ENCODE measurements around the gene BOC.

BOC gene

DNA sequence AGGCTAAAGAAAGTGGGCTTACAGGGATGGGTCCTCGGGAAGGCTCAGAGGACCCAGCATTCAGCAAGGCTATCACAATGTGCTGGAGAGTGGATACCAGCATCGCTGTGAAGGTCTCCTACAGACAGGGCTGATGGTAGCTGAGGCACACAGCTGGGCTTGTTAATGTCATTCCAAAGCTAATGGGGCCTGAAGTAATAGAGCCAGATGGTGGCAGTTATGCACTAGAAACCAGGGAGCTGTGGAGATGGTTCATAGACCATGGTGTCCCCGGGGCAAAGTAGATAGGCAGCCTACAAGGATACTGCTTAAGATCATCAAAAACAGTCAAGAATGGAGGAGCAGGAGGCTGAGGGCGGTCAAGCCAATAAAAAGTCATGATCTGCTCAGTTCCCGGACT lies 24.8 kb upstream of the BOC start:
- DNase-seq: no peak

DNA sequence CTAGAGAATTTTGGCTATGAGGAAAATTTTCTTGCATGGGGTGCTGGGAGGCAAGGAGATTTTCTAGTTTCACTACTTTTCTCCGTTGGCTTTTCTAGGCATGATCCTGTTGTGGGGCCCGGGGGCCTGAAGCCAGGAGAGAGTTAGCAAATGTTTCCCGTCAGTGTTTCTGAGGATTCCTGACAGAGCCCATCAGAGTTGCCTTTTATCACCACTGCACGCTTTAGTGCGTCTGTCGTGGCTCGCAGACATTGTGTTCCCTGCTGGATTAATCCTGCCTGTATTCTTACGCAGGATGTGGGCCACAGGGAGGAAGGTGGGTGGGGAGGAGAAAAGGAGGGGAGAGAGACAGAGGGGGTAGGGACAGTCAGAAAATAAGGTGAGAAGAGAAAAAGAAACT lies 18.1 kb upstream of the BOC start:
- no peak for DNase-seq

DNA sequence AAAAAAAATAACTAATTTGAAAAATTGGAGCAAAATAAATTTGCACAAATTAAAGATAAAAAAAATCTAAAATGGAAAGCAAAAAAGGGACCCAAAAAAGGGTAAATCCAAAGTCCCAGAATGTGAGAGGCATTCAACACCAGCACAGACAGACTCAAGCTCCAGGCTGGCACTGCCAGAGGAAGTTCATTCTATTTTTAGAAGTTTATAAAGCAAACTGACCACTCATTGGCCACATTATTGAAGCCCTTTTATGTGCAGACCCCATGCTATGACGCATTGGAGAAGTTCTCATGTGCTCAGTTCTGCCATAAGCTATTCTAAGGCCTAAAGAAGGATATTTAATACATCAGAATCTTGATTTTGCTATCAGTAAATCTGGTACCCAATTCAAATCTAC lies 17.6 kb upstream of the BOC start:
- DNase-seq: no peak

DNA sequence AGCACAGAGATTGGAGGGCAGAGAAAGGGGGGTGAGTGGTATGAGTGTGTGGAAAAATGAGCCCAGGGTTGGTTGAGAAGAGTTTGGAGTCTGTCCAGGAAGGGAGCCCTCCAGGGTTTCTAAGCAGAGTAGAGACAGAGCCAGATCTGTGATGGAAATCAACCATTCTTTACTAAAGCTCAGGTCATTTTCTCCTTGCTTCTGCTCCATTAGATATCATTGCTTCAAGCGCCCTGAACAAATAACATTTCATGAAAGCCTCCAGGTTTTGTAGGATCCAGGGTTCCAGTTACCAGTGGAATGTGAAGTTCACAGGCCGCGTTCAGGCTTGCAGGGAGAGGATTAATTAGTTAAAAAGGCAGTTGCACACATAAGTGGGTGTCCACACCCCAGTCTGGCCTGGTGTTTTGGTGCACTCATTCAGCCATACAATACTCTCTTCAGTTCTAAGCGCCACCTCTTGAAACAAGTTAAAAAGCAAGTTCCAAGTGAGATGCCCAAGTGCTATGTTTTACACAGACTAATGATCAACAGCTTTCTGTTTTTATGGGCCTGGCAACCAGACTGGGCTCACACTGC lies 16.4 kb upstream of the BOC start:
- DNase-seq: no peak

DNA sequence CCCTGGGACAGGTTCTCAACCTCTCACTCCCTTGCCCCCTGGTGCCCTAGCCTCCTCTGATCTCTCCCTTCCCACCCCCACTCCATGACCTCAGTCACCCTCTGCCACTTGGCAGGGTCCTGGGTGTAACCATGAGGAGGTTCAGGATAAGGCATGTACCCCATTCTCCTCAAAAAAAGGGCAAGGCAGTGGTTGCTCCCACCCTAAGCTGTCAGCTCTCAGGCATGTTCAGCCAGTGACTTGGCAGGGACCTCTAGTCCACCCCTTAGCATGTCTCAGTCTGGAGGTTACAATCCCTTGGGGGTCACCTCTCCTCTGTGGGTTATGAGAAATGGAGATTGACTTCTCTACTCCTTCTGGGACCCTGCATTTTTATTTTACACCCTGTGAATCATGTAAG lies 11.0 kb upstream of the BOC start:
- DNase-seq: no peak

DNA sequence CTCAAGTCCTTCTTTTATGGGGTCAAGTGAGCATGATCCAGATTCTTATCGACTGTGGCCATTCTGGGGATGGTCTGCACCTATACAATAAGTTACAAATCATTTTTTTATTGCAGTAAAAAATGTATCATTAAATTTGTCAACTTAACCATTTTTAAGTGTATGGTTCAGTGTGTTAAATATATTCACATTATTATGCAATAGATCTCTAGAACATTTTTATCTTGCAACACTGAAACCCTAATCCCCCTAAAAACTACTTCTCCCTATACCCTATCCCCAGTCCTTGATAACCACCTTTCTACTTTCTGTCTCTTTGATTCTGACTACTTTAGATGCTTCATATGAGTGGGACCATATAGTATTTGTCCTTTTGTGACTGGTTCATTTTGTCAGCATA lies 10.4 kb upstream of the BOC start:
- no peak for DNase-seq

DNA sequence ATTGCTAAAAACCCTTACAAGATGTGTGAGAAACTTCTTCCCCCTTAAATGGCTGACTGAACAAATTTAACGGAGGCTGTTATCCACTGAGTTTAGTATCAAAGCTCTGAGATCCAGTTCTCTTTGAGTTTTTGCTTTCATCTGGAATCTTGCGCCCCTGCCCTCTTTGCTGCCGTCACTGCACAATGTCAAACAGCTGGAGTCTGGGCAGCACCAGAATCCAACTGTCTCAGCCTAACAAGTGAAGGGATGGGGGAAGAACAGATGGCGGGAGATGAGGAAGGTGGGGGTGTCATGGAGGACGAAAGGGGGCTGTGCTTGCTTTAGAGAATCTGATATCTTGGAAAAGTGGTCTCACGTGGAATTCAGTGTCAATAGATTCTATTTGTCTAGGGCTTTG lies 7.0 kb upstream of the BOC start:
- DNase-seq: no peak

DNA sequence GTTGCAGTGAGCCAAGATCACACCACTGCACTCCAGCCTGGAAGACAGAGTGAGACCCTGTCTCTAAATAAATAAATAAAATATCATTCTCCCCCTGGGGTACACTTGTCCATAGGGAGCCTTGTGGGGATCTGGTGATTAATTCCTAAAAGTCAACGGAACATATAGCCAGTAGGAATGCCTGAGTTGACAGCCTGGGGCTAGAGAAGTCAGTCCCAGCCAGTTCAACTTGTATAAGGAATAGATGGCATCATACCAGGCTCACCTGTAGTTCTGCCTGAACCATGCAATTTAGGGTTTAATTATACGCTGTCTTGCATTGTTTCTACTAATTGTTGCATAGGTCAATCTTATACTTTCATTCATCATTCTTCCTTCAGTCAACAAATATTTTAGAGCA lies 5.9 kb upstream of the BOC start:
- no peak for DNase-seq

DNA sequence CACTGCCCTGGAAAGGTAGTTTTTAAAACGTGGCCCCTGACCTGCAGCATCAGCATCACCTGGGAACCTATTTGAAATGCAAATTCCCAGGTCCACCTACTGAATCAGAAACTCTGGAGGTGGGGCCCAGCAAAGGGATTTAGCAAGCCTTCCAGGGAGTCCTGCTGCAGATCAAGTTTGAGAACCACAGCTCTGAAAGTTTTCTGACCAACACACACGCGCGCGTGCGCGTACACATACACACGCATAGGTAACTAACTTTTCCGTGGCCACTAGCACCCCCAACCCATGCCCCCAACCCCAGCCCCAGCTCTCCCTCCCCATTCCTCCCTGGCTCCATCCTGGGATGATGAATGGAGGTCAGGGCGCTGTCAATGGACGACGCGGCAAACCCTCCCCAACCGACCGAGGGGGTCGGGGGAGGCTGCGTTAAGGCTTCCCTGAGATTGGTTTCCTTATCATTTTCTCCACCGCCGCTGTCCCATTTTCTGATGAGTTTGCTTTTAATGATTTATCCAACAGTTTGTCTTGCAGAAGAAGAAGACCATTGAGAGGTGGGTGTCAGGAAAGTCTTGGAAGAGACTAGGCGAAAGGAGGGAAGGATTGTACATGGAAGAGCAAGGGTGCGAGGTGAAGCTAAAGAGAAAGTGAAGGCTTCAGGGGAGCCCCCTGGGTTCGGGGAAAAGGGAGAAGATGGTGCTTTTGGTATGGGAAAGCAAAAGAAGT lies 590 bp upstream of the BOC start:
- DNase-seq: no peak

DNA sequence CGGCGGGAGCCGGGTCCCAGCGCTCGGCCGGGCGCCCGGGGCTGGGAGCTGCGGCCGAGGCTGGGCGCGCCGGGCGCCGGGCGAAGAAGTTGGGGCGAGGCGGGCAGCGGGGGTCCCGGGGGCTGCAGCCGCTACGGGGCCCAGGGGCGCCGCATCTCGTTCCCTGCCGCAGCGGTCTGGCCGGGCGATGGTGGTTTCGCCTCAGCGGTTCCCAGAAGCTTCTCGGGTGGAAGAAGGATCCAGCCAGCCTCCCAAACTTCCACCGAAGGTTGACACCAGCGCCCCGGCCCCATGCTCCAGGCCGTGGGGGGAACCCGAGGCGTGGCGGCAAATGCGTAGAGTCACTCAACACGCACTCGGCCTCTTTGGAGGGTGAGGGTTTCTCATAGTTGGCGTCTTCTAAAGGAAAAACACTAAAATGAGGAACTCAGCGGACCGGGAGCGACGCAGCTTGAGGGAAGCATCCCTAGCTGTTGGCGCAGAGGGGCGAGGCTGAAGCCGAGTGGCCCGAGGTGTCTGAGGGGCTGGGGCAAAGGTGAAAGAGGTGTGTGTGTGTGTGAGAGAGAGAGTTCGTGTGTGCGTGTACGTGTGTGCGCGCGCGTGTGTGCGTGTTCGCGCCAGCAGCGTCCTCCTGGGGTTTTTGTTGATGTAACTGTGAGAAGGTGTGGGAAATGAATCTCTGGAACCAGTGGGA lies 940 bp downstream of the BOC start:
- no peak for DNase-seq

DNA sequence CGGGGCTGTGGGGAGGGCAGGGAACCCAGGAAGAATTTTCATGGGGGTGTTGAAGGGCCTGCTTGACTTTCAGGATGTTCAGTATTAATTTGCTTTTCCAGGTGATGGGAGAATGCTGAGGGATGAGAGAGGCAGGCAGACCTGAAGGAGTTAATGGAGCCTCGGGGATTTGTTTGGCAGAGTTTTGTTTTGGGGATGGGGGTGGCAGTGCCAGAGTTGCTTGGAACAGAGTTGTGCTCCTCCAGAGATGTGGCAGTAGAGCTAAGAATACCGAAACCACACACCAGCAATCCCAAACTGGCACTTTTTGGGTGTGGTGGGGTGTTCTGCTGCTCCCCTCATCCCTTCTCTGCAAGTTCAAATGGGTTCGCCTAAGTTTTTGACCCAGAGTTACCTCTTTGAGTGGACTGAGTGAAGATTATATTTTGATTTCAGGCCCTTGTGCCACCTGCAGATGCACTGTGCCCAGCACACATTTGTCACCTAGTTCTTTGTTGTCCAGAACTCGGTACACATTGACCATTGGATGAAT lies 1.6 kb downstream of the BOC start:
- no peak for DNase-seq

DNA sequence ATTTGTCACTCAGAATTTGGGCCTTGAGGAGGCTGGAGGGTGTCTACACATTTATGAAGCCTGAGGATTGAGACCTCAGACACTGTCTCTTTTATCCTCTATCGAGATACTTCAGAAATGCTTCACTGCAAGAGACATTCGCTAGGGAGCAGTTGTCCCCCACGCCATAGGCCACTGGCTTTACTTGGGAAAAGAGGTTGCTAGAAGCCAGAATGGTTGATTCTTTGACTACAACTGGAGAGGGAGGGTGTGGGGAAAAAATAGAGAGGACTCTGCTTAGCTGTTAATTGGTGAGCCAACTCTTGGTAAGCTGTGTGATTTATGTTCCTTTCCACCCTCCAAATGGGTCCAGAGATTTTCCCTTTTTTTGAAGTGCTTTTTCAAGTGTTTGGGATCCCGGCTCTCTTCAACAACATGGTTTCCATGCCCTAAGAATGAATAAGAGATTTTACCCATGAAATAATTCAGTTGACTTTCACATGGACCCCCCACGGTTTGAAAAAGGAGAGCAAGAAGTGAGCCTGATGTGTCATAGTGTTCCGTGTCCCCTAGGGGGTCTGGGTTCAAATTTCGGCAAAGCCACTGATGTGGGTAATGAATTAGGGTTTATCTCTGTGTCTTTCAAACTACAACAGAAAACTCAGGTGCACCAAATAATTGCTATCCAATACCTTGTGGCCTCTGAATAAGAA lies 2.7 kb downstream of the BOC start:
- DNase-seq: no peak

DNA sequence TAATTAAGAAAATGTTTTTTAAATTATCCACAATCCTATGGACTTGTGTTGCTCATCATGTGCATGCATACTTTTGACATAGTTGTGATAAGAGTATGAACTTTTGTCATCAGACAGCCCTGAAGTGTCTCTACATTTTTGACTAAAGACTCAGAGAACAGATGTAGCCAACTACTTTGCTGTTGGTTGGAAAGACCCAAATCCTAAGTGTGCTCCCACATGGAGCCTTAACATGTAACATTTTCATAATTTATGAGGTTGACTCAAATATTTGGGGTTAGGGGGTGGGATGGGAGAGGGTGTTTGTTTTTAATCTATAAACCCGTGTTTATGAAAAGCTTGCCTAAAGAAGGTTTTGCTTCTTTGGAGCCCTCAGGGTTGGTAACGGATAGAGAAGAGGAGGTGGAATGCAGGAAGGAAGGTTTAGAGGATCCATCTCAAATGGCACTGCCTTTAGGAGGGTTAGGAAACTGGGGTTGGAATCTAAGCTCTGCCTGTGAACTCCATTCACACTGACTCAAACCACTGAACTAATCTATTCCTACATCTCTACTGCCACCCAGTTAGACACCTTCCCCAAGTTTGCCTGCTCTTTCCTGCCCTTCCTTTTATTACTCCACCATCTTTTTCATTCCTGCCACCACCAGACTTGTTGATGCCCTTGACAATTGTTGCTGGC lies 3.7 kb downstream of the BOC start:
- DNase-seq: no peak

DNA sequence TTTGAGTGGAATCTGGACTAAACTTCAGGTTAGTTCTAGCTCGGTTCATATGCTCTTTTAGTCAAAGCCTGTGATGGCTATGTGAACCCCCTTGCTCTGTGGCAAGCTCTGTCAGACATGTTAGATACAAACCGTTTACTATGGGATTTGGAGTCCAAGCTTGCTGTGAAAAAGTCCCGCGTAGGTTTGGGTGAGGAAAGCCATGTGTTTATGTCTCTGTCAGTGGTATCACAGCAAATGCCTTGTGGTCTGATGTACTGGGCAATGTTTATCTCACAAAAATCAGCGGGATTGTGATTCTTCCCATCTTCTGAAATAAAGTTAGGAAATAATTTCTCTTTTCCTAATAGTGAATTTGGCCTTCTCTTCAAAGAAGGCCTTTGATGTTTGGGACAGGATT lies 5.0 kb downstream of the BOC start:
- no peak for DNase-seq

DNA sequence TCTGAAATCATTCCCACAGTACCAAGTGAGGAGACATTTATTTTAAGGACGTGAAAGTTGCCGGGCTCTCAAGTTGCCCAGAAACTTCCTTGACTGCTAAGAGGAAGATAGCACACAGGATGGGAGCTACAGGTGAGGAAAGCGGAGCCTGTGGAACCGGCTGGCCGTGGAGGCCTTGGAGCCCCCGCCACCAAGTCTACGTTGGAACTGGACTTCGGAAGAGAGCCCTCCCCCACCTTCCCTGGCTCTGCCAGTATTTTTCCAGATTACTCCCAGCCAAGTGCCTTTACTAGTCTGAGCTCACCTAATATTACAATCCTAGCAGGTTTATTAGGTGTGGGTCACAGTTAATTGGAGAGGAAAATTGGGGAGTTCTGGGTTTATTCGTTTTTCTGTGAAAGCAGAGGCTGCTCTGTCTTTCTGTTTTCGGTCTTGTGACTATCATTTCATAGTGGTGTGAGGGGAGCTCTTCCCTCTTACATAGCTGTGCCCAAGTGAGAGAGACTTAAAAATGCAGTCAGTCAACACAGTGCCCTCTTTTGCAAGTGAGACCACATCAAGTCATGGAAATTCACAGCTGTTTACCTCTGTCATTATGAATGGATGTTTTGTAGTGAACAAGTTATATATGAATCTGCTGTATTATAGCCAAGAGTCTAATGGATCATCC lies 6.8 kb downstream of the BOC start:
- no peak for DNase-seq

DNA sequence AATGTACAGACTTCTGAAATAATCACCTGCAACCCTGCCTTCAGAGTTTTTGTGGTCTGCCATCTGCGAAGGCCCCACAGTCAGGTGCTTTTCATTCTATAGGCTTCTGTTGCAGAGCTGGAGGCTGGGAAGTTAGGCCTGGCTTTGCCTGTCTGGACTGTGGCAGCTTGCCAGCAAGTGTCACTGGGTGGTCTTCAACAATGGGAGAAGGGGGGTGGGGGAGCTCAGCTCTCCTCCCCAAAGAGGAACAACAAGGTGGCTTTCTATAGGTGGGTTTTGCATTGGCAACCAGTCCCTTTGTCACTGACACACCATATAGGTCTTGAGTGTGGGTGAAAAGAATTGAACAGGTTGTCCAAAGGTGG lies 7.3 kb downstream of the BOC start:
- DNase-seq: no peak

DNA sequence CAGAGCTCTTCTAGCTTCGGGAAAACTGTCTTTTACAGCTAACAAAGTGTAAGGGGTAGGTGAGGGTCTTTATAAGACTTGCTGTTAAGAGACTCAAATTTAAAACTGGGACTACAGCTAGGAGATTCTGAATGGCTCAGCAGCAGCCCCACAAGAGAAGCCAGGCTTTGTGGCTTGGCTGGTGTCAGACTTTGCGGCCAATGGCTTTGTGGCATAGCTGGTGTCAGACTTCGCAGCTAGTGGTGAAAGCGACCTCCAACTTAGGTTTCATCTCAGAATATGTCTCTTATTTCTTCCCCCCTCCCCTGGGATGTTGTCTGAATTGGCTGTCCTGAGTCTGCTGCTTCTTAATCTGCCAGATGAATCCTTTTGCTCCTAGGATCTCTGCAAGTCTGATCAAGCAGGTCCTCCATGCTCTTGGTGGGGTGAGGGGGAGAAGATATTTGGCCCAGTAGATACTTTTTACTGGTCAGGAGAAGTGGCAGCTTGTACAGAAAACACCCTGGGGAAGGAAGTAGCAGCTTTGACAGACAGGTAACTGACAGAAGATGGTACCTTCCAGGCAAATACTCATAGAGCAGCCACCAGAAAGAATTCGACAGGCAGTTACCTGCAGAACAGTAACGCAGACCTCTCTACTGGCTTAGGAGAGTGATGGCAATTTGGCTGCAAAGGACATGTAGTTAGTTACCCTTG lies 8.4 kb downstream of the BOC start:
- no peak for DNase-seq

DNA sequence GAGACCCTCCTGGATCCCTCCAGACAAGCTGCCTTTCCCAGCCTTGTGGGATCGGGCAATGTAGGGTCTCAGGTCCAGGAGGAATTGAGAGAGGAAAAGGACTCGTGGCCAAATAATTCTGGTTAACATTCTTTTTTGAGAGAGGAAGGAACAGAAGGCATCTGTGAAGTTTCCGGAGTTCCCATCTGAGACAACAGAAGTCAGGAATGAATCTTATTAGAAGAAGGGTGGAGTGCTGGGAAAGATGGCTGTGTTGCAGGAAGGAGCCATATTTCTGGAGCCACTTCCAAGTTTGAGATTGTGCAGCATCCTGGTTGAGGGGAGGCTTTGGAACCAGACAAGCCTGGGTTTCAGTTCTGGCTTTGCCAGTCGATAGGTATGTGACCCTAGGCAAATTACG lies 9.4 kb downstream of the BOC start:
- DNase-seq: no peak

DNA sequence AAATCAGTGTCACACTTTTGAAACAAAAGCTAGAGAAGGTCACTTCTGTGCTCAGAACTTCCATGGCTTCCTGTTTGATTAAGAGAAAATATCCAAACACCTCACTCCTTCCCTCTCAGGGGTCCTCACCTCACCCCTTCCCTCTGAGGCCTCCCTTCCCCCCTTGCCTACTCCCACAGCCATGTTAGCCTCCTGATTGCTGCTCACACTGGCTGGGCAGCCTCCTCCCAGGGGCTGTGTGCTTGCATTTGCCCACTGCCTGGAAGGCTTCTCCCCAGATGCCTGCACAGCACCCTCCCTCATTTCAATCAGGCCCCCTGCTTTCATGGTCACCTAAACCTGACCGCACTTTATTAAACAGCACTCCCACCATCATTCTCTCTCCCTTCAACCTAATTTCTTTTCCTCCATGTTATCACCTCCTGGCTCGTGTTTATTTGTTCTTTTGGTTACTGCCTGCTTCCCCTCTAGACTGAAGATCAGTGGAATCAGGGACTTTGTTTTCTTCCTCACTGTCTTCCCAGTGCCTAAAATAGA lies 10.4 kb downstream of the BOC start:
- no peak for DNase-seq

DNA sequence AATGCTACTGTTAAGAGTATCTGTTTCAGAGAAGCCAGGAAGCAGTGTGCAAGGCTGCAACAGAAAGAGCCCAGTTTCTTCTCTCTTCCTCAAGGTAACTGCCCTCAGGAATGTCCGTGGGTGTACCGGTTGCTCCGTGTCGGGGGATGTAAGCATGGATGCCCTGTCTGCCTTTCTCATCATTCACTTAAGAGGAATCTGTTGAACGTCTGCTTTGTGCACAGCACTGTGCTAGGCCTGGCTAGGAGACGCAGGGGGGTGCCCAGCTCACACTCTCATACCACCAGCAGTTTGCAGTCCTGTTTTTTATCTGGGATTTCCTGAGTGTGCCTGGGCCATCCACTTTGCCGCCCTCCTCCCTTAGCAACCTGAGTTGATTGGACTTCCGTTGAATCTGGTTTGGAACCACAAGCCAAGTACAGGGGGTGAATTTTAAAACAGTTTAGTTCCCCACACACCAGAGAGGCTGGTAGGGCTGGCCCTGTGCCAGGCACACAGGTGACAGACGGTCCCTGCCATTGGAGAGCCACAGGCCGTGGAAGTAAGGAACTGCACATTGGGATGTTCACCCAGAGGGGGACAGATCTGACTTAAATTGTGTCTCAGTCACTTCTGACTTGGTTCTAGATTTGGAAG lies 11.2 kb downstream of the BOC start:
- no peak for DNase-seq
